Measurements from ENCODE around the gene CACNA1C. TPM values are rescaled to one million over a fixed set of nuclear protein-coding genes. Genes with fewer than 3 reads are reported as not detected.
"Not testable (repeated sequence)": the region's sequence is repeated elsewhere in the genome, so short reads cannot be mapped to it uniquely, and the experiment has no call there.

The CACNA1C gene
- total RNA-seq, 6 donors from 2014 or later, result 5.2 to 45.1 (median 8.8) TPM

GRCh38 chr12:2737656-2738241, 685.0 kb downstream of the CACNA1C start:
- ATAC-seq (ENCODE audit: low FRiP score in 2 of 2) (no peak), DNase-seq (no peak)
- Histone ChIP-seq H3K4me3 (no peak overlapping the region), H3K27me3 (no peaks in the 10 kb centered on the region), H3K9me3 (no peaks in the 10 kb centered on the region), H3K4me1 (no peaks in the 10 kb centered on the region), H3K27ac (no peak overlapping the region), H3K36me3 (no peaks in the 10 kb centered on the region)
- TF ChIP-seq CTCF (IDR thresholded peaks at IDR 0.05) (no peak), EP300 (IDR thresholded peaks at IDR 0.05) (no peak), POLR2AphosphoS5 (IDR thresholded peaks at IDR 0.05) (no peak), POLR2A (IDR thresholded peaks at IDR 0.05) (no peak)
- WGBS, 2 donors, result 58 to 74% methylated on average over 8 to 11 of the region's 11 CpGs

- no peak overlapping the region for H3K27ac ChIP-seq
- H3K9me3 ChIP-seq, result no peaks in the 10 kb centered on the region
- H3K4me3 ChIP-seq, result no peak overlapping the region
- TF ChIP-seq POLR2AphosphoS5 (IDR thresholded peaks at IDR 0.05) (no peak), CTCF (IDR thresholded peaks at IDR 0.05) (no peak), EP300 (IDR thresholded peaks at IDR 0.05) (no peak), POLR2A (IDR thresholded peaks at IDR 0.05) (no peak)
- ATAC-seq (ENCODE audit: low FRiP score in 2 of 2) (peak in 1 of 2 donors; percentile 5), DNase-seq (no peak)
- 70 to 83% methylated on average over 11 of the region's 11 CpGs for WGBS, 2 donors
- H3K4me1 ChIP-seq, result no peaks in the 10 kb centered on the region
- H3K36me3 ChIP-seq, result no peaks in the 10 kb centered on the region
- no peaks in the 10 kb centered on the region for H3K27me3 ChIP-seq
These were observed 686.3 kb downstream of the CACNA1C start for GRCh38 chr12:2739069-2739468.

GRCh38 chr12:2739832-2740641, 687.2 kb downstream of the CACNA1C start:
- H3K4me1 ChIP-seq, result no peaks in the 10 kb centered on the region
- H3K9me3 ChIP-seq, result no peaks in the 10 kb centered on the region
- H3K4me3 ChIP-seq, result no peak overlapping the region
- ATAC-seq (ENCODE audit: low FRiP score in 2 of 2), result no peak
- H3K27ac ChIP-seq, result no peak overlapping the region
- DNase-seq, result peak in 1 of 2 donors; percentile 34
- TF ChIP-seq POLR2A (IDR thresholded peaks at IDR 0.05), result no peak
- TF ChIP-seq CTCF (IDR thresholded peaks at IDR 0.05), result peak in 3 of 6 experiments; percentile 34 to 42 (median 42)
- TF ChIP-seq POLR2AphosphoS5 (IDR thresholded peaks at IDR 0.05), result no peak
- no peak for TF ChIP-seq EP300 (IDR thresholded peaks at IDR 0.05)
- H3K36me3 ChIP-seq, result no peaks in the 10 kb centered on the region
- no peaks in the 10 kb centered on the region for H3K27me3 ChIP-seq
- WGBS, 2 donors, result 50 to 52% methylated on average over 11 of the region's 11 CpGs

GRCh38 chr12:2742037-2742436, 689.2 kb downstream of the CACNA1C start:
- not testable (repeated sequence) for H3K9me3 ChIP-seq; H3K36me3 ChIP-seq; DNase-seq; H3K4me1 ChIP-seq; H3K27ac ChIP-seq; H3K27me3 ChIP-seq; ATAC-seq (ENCODE audit: low FRiP score in 2 of 2); H3K4me3 ChIP-seq
- WGBS, 2 donors, result 67 to 100% methylated on average over 3 to 10 of the region's 10 CpGs

GRCh38 chr12:2743478-2743877, 690.7 kb downstream of the CACNA1C start:
- WGBS, 2 donors, result 75 to 81% methylated on average over 1 to 6 of the region's 6 CpGs
- Histone ChIP-seq H3K27me3 (no peaks in the 10 kb centered on the region), H3K4me3 (no peak overlapping the region), H3K9me3 (no peaks in the 10 kb centered on the region), H3K27ac (no peak overlapping the region), H3K36me3 (no peaks in the 10 kb centered on the region), H3K4me1 (no peaks in the 10 kb centered on the region)
- ATAC-seq (ENCODE audit: low FRiP score in 2 of 2) (peak in 1 of 2 donors; percentile 43), DNase-seq (peak in 1 of 2 donors; percentile 20)
- TF ChIP-seq POLR2A (IDR thresholded peaks at IDR 0.05) (no peak), POLR2AphosphoS5 (IDR thresholded peaks at IDR 0.05) (no peak), CTCF (IDR thresholded peaks at IDR 0.05) (no peak), EP300 (IDR thresholded peaks at IDR 0.05) (no peak)

Measured in upper lobe of left lung (tissue), 6 donors.